RCC 7860 (cell line): ENCODE data around the gene KRTAP5-2.
A peak's percentile ranks its signal among the peaks of the same experiment; 100 is the strongest.
"Not testable (repeated sequence)": the region's sequence is repeated elsewhere in the genome, so short reads cannot be mapped to it uniquely, and the experiment has no call there.

Source experiments
- DNase-seq: peaks from one replicate; pipeline ENCODE4 v3.0.0-alpha.2; 2015; ENCODE audit warnings: low spot score
- FAIRE-seq: peaks from 2 replicates; lab custom pipeline; 2012; peaks lifted over from hg19 to GRCh38; lab: Jason Lieb, UNC

KRTAP5-2 gene

DNA sequence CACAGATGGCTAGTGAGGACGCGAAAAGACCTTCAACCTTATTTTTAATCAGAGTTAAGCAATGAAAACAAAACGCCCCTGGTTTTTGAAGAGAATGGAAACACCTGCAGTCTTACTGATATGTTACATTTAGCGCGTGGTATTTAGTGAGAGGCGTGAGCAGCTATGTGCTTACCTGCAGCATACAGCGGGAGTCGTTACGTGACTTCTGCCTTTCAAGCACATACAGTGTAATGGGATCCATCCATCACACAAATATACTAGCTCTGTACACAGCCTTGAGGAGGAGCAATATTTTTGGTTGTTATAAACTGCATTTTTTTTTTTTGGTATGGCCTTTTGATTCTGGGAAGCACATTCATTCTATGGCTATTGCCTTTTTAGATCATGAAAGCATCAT, 5.5 kb downstream of the KRTAP5-2 start:
- FAIRE-seq = no peak
- no peak for DNase-seq

DNA sequence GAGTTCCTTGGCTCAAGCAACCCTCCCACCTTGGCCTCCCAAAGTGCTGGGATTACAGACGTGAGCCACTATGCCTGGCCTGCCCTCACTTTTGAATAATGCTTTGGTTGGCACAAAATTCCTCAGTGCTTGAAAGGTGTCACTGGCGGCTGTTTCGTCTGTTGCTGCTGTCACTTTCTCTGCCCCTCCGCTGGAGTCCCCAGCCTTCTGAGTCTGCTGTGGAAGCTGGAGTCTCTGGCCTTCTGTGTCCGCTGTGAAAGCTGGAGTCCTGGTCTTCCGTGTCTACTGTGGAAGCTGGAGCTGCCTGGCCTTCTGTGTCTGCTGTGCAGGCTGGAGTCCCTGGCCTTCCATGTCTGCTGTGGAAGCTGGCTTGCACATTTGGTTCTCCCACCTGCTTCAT, 8.1 kb downstream of the KRTAP5-2 start:
- DNase-seq = no peak
- FAIRE-seq = no peak

DNA sequence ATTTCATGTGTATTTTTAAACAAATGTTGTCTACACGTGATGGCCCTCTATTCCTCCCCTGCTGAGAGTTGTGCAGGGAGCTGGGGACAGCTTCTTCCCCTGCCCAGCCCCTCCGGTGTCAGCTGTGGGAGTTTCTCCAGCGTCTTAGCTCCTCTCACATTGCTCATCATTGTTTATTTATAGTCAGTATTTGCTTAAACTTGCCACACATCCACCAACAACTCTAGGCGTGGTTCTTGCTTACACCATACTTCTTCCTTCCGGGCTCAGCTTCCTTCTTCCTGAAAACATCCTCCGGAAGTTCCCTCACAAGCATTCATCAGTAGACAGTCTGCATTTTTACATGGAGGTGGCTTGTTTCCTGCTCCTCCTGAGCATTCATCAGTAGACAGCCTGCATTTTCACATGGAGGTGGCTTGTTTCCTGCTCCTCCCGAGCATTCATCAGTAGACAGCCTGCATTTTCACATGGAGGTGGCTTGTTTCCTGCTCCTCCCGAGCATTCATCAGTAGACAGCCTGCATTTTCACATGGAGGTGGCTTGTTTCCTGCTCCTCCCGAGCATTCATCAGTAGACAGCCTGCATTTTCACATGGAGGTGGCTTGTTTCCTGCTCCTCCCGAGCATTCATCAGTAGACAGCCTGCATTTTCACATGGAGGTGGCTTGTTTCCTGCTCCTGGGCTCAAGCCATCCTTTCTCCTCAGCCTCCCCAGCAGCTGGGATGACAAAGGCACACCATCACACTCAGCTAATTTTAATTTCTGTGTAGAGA, 8.7 kb downstream of the KRTAP5-2 start:
- not testable (repeated sequence) for FAIRE-seq, DNase-seq

DNA sequence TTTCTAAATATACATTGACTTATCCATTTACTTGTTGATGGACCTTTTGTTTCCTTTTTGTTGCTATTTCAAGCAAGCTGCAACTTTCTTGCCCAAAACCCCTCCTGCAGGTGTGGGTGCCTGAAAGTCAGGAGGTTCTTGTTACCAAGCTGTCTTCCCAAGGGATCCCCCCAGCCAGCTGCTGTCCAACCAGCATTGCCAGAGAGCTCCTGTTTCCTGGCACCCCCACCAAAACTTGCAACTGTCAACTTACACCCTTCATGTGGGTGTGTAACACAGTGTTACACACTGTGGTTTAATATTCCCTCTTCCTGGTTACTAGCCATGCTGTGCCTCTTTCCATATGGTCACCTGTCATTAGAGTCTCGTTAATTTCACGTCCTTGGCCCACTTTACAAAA, 11.4 kb downstream of the KRTAP5-2 start:
- DNase-seq (no peak), FAIRE-seq (no peak)

DNA sequence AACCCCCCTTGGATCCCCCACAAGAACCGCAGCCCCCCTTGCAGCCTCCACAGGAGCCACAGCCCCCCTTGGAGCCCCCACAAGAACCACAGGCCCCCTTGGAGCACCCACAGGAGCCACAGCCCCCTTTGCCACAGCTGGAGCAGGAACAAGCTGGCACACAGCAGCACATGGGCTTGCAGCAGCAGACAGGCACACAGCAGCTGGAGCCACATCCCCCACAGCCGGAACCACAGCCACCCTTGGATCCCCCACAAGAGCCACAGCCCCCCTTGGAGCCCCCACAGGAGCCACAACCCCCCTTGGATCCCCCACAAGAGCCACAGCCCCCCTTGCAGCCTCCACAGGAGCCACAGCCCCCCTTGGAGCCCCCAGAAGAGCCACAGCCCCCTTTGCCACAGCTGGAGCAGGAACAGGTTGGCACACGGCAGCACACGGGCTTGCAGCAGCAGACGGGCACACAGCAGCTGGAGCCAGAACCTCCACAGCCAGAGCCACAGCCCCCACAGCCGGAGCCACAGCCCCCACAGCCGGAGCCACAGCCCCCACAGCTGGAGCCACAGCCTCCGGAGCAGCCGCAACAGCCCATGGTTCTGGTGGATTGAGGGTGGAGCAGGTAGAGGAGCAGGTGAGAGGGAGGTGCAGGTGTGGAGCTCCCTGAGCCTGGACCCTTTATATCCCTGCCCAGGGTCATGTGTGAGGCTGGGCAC, 13.3 kb downstream of the KRTAP5-2 start, which contains the start of gene KRTAP5-1:
TSS of gene KRTAP5-1 (minus strand) at position 623 of the 710 bp plus-strand sequence. CDS start at position 589, 34 bp downstream.
- not testable (repeated sequence) for DNase-seq, FAIRE-seq

DNA sequence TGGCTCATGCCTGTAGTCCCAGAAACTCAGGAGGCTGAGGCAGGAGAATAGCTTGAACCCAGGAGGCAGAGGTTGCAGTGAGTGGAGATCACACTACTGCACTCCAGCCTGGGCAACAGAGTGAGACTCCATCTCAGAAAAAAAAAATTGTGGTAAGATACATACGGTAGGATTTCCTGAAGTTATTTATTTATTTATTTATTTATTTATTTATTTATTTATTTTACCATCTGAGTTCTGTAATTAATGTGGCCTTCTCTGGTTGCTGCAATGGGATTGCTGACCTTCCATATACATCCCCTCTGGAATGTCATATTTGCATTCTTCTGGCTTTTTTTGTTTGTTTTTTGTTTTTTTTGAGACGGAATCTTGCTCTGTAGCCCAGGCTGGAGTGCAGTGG, 15.2 kb downstream of the KRTAP5-2 start:
- not testable (repeated sequence) for FAIRE-seq, DNase-seq

DNA sequence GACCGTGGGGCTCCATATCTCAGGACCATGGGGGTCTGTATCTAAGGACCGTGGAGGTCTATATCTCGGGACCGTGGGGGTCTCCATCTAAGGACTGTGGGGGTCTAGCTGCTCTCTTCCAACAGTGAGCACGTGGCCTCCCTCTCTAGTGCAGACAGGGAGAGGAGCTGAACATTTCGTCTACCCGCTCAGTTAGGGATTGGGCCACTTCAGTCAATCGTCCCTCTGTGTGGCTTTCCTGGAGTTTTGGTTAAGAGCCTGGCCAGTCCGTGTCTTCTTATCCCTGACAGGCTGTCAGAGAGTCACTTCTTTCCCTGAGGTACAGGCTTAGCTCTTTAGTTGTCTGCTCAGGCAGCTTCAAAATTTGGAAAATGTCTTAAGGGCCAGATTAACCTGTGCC, 16.1 kb downstream of the KRTAP5-2 start:
- FAIRE-seq = no peak
- no peak for DNase-seq

DNA sequence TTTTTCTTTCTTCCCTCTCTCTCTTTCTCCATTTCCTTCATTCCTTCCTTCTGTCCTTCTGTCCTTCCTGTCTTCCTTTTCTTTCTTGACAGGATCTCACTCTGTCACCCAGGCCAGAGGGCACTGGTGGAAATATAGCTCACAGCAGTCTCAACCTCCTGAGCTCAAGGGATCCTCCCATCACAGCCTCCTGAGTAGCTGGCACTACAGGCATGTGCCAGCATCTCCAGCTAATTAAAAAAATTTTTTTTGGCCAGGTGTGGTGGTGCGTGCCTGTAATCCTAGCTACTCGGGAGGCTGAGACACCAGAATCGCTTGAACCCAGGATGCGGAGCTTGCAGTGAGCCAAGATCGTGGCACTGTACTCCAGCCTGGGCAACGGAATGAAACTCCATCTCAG, 21.3 kb downstream of the KRTAP5-2 start:
- FAIRE-seq (no peak), DNase-seq (no peak)

DNA sequence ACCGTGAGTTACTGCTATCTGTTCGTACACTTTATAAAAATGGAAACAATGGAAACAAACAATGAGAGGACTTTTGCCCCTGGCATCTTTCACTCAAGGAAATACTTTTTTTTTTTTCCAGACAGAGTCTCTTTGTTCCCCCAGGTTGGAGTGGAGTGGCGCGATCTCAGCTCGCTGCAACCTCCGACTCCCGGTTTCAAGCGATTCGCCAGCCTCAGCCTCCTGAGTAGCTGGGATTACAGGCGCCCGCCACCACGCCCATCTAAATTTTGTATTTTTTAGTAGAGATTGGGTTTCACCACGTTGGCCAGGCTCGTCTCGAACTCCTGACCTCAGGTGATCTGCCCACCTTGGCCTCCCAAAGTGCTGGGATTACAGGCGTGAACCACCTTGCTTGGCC, 22.3 kb downstream of the KRTAP5-2 start:
- FAIRE-seq, DNase-seq: not testable (repeated sequence)

DNA sequence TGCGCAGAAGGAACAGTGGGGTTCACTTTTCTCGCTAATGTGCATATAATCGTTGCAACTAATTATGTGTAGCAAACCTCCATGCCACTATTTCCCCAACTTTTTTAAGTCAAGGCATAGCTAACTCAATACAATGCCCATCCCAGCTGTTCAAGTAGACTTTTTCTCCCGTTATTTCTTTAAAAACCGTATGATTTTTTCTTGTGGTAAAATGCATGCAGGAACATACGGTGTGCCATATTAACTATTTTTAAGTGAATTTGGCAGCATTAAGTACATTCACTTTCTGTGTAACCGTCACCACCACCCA, 23.2 kb downstream of the KRTAP5-2 start:
- DNase-seq (no peak), FAIRE-seq (no peak)

DNA sequence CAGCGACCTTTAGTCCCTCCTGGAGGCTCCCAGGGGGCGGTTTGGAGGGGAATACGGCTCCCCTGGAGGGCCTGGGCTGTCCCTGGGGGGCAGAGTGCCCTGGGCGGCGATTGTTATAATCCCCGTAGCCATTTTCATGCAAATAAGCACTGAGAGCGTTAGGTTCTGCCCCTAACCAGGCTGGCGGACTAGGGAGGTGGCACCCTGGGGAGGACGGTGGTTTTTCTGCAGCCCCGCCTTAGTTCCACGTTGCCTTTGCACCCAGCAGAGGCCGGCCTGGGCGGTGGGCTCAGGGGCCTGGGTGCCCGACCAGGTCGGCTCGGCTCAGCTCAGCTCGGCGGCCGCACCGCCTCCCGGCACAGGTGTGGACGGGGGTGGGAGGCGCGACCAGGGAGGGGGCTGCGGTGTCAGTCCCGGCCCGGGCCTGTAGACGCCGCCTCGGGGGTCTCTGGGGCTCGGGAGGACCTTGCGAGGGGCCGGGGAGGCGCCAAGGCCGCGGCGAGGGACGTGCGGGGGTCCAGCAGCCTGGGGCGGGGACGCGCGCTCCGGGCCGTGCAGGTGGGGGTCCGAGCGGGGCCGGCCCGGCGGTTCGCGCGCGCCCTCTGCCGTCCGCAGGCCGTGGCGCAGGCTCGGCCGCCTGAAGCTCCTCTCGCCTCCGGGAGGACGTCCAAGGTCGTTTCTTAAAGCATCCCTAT, 23.7 kb downstream of the KRTAP5-2 start:
- no peak for DNase-seq
- no peak for FAIRE-seq

DNA sequence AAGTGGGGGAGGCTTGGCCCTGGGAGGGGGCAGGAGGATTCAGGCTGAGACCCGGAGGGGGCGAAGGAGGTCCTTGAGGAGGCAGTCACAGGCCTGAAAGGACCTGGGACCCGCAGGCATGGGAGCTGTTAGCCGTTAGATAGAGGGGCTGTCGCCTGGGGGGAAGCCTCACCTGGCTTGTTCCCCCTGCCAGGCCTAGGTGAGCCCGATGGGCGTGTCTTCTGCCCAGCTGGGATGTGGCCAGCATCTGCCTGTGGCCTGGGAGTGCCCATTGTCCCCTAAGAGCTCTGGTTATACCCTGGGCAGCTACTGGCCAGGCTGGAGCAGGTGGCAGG, 24.2 kb downstream of the KRTAP5-2 start:
- DNase-seq = no peak
- FAIRE-seq = no peak

DNA sequence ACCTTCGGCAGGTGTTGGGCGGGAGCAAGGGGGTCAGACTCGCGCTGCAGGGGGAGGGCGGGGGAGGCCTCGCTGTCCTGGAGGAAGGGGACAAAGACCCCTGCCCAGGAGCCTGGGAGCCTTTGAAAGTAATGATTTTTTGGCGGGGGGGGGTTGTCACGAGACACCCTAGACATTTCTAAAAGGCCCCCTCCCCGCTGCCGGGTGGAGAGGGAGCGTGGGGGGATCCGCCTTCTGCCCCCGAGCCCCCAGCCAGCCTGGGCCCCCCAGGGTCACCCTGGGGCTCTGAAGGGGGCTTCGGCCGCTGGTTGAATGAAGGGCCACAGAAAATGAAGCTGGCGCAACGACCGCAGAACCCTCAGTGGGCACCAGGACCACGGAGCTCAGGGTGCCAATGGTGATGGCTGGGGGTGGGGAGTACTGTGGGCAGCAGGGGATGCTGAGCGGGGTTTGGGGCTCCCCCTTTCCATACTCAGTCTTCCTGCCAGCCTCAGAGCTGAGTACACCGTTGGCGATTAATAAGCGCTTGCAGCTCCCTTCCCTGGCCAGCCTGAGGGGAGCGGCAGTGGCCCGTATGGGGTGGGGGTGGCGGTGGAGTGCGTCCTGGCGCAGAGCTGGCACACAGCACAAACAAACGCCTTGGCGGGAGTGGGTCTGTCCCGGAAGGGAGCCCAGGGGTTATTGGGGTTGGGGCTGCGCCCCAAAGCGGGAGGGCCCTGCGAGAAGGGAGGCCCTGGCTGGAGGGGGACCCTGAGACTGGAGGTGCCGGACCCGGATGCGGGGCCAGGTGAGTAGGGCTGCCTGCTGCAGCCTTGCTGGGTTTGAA, 24.8 kb downstream of the KRTAP5-2 start:
- no peak for FAIRE-seq
- no peak for DNase-seq

DNA sequence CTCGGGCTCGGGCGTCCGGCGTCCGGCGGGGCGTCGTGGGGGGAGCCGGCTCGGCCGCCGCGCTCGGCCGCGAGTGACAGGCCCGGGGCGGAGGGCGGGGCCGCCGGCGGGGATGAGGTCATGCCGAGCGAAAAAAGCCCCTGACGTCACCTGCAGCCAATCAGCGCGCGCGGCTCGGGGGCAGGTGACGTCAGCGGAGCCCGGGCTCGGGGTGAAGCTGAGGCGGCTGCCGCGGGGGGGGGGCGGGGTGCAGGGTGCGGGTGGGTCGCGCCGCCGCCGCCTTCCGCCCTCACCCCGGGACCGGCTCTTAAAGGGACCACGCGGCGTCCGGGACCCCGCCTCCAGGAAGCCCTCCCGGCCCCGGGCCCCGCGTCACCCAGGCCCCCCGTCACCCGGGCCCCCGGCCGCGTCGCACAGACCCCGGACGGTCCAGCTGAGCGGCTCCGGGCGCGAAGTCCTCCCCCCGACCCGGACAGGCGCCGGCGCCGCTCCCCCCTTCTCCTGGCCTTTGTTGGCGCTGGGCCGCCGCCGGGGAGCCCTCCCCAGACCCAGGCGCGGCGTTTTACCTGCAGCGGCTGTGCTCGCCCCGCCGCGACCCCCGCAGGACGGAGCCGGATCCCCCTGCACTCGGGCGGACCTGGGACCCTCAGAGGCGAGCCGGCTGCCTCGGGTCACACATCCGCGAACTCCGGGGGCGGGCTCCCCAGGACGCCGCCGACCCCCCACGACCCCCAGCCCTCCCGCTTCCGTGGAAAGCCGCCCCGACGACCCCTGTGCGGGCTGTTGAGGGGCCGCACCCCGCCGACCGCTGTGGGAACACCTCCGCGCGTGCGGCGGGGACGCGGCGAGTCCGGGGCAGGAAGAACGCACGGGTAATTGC, 25.7 kb downstream of the KRTAP5-2 start, which contains the start of gene DUSP8:
TSS of gene DUSP8 (minus strand) at position 75 of the 880 bp plus-strand sequence. CDS start 6,445 bp downstream, outside the sequence.
- no peak for FAIRE-seq
- peak; percentile 78 for DNase-seq

DNA sequence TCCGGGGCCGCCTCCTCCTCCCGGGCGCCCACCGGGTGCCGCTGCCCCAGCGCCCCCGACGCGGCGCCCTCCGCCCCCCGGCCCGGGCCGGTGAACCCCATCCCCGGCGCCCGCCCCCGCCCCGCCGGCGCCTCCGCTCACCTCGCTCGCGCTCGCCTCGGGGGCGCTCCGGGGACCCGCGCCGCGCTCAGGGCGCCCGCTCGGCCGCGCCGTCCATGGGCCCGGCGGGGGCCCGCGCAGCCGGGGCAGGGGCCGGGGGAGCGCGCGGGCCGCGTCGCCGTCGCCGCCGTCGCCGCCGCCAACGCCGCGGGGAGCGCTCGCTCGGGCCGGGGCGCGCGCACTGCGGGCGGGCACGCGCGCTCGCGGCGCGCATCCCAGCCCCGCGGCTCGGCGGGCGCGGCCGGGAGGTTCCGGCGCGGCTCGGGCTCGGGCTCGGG, 26.3 kb downstream of the KRTAP5-2 start:
- no peak for DNase-seq
- no peak for FAIRE-seq

DNA sequence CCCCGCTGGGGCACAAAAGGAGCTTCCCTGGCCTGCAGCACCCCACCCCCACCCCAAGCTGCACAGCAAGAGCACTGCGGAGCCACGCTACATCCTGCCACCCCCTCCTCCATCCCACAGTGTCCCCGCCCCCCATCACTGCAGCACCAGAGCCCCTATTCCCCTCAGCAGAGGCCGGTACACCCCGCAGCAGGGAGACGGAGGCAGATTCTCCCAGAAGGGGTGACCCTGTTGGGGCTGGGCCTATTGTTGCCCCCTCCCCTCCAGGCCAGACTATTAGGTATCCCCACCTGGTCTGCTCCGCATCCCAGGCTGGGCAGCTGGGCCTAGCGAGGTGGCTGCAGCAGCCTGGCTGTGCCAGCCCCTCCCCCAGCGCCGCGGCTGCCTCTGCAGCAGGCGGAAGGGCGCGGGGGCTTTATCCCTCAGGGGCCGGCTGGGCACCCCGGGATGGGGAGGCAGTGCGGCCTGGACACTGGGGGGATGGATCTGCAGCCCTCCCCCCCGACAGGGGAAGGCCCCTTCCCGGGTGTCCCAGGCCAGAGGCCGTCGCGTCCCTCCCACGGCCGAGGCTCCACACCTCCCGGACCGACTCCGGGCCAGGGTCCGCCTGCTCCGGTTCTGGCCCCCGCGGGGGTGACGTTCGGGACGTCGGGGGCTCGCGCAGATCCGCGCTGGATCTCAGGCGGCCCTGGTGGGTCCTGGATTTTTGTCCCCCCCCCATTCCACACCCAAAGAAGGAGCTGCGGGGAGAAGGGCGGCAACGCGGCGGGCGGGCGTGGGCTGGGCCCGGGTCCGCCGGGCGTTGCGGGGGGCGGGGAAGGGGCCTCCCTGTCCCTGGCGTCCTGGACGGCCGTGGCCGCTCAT, 27.0 kb downstream of the KRTAP5-2 start:
- DNase-seq (no peak), FAIRE-seq (no peak)

DNA sequence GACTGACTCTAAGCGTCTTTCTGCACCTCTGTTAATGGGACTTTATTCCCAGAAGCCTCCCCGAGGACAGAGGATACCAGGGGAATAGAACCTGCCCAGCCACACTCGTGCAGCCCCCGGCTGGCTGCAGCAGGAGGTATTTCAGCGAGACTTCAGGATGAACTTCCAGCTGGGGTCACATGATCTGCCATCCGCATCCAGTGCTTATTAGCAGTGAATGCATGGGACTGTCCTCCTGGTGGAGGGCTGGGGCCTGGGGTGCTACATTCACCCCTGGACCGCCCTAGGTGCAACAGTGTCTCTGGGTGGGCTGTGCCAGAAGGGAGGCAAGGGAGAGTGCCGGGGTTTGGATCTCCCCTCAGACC, 27.6 kb downstream of the KRTAP5-2 start:
- FAIRE-seq (no peak), DNase-seq (no peak)

DNA sequence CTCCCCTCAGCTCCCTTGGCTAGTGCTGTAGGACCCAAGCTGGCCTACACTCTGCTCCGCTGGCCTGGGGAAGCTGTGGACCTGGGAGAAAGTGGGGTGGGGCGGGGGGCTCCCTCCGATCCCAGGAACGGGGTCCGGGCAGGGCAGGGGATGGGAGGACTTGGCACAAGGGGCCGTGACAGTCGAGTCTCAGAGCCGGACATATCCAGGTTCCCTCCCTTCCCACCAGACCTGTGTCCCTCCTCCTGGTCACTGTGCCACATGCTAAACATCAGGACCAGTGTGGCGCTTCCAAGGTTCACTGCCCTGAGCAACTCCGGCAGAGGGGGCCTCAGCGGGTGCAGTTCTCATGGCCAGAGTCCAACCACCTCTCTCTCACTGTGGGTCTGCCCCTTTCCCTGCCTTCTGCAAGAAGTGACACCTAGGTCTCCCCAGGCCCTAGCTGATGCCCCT, 28.1 kb downstream of the KRTAP5-2 start:
- no peak for FAIRE-seq

DNA sequence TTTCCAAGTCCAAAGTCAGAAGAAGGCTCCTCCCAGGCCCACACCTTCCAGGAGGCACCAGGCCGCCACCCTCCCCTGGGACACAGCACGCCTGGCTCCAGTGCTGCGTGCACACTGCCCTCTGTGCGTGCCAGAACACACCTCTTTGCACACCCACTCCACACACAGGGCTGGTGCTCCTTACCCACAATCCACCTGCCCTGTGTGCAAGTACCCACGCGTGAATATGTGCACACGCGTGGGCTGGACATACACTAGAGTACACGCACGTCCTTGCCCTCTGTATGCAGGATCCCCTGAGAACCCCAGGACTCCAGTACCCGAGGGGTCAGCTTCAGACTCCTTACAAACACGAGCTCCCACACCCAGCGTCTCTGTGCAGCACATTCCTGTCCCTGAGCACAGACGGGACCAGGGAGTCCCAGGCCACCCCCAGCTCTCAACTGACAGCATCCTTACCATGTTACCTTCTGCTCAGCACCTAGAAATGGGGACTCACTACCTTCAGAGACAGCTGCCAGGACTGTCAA, 28.8 kb downstream of the KRTAP5-2 start:
- FAIRE-seq (no peak), DNase-seq (no peak)

More for the DNA sequence above, 28.1 kb downstream of the KRTAP5-2 start:
- DNase-seq = no peak
